Measurements from ENCODE around the gene LRRC52. TPM values are rescaled to one million over a fixed set of nuclear protein-coding genes. Genes with fewer than 3 reads are reported as not detected.

The LRRC52 gene
- total and polyA plus RNA-seq, 2 of the 13 experiments (the other 11 are each of a cell fraction or from before 2014, with no cell fraction given) = not detected

DNA sequence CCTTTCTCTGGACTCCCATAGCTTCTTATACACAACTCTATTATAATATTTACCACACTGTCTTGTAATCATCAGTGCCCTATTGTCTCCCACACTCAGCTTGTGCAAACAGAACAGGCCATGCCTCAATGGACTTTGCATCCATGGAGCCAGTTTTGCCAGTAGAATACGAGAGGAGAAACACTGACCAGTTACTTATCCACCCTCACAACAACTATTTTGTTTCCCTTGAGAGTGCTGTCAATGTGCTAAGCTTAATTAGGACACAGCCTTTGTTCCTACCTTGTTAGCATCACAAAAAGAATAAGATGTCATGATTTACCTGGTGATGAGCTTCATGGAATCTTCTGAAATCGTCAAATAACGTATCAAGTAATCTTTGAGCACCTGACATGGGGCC lies 18.1 kb upstream of the LRRC52 start (continued):
- TF ChIP-seq, protein P1, sequence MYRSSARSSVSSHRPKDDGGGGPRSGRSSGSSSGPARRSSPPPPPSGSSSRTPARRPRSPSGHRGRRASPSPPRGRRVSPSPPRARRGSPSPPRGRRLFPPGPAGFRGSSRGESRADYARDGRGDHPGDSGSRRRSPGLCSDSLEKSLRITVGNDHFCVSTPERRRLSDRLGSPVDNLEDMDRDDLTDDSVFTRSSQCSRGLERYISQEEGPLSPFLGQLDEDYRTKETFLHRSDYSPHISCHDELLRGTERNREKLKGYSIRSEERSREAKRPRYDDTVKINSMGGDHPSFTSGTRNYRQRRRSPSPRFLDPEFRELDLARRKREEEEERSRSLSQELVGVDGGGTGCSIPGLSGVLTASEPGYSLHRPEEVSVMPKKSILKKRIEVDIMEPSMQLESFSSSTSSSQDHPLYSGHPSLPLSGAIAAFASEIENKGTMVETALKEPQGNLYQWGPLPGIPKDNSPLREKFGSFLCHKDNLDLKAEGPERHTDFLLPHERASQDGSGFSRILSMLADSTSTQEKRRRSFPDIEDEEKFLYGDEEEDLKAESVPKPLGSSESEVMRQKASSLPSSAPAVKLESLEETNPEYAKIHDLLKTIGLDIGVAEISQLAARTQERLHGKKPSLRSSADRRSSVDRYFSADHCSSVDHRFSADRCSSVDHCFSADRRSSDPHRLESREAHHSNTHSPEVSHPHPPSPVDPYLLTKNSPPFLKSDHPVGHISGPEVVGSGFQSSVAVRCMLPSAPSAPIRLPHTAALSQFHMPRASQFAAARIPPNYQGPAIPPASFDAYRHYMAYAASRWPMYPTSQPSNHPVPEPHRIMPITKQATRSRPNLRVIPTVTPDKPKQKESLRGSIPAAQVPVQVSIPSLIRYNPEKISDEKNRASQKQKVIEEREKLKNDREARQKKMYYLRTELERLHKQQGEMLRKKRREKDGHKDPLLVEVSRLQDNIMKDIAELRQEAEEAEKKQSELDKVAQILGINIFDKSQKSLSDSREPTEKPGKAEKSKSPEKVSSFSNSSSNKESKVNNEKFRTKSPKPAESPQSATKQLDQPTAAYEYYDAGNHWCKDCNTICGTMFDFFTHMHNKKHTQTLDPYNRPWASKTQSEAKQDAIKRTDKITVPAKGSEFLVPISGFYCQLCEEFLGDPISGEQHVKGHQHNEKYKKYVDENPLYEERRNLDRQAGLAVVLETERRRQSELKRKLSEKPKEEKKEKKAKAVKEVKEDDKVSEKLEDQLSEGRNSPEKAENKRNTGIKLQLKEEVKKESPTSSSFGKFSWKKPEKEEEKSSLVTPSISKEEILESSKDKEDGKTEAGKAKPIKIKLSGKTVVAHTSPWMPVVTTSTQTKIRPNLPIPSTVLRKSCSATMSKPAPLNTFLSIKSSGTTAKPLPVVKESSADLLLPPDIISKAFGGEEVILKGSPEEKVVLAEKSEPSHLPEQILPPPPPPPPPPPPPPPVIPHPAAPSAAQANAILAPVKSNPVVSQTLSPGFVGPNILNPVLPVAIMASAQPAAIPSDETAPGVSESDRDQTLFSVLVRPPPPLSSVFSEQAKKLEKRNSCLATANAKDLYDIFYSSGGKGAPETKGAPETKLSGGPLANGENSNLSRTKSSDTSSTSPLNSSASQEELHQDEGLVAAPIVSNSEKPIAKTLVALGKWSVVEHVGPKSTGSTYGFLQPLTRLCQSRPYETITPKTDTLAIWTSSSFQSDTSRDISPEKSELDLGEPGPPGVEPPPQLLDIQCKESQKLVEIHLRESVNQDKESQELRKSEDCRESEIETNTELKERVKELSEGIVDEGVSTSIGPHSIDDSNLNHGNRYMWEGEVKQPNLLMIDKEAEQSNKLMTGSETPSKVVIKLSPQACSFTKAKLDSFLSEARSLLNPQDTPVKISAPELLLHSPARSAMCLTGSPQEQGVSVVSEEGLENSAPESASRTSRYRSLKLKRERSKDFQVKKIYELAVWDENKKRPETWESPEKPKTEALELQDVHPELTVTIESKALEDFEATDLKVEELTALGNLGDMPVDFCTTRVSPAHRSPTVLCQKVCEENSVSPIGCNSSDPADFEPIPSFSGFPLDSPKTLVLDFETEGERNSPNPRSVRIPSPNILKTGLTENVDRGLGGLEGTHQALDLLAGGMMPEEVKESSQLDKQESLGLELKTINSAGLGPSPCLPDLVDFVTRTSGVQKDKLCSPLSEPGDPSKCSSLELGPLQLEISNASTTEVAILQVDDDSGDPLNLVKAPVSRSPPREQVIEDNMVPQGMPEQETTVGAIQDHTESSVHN (CRISPR knock-in tag; IDR thresholded peaks at IDR 0.05) = no peak
- TF ChIP-seq ZNF784 (CRISPR knock-in tag; IDR thresholded peaks at IDR 0.05; ENCODE audit: borderline replicate concordance) (no peak), ZBTB1 (CRISPR knock-in tag; IDR thresholded peaks at IDR 0.05; ENCODE audit: borderline replicate concordance) (no peak), CBX5 (CRISPR knock-in tag; IDR thresholded peaks at IDR 0.05; ENCODE audit: borderline replicate concordance) (peak; percentile 59; the same call in 1 of the 2 replicates), PLRG1 (conservative IDR thresholded peaks at IDR 0.05) (no peak), ZSCAN25 (CRISPR knock-in tag; IDR thresholded peaks at IDR 0.05) (no peak), HDAC1 (CRISPR knock-in tag; IDR thresholded peaks at IDR 0.05) (0 out of 2 replicates have a peak, but pooled peaks have one; percentile 25), GATAD2A (CRISPR knock-in tag; IDR thresholded peaks at IDR 0.05) (peak; percentile 81), NCOR1 (IDR thresholded peaks at IDR 0.05; ENCODE audit: borderline replicate concordance, low read length) (peak; percentile 26; the same call in 1 of the 2 replicates), ZNF543 (CRISPR knock-in tag; IDR thresholded peaks at IDR 0.05) (no peak), SOX6 (IDR thresholded peaks at IDR 0.05) (no peak), SOX6 (CRISPR knock-in tag; IDR thresholded peaks at IDR 0.05) (peak; percentile 95), TRIM22 (IDR thresholded peaks at IDR 0.05) (no peak), KLF13 (CRISPR knock-in tag; IDR thresholded peaks at IDR 0.05) (no peak)
- TF ChIP-seq, protein P2, sequence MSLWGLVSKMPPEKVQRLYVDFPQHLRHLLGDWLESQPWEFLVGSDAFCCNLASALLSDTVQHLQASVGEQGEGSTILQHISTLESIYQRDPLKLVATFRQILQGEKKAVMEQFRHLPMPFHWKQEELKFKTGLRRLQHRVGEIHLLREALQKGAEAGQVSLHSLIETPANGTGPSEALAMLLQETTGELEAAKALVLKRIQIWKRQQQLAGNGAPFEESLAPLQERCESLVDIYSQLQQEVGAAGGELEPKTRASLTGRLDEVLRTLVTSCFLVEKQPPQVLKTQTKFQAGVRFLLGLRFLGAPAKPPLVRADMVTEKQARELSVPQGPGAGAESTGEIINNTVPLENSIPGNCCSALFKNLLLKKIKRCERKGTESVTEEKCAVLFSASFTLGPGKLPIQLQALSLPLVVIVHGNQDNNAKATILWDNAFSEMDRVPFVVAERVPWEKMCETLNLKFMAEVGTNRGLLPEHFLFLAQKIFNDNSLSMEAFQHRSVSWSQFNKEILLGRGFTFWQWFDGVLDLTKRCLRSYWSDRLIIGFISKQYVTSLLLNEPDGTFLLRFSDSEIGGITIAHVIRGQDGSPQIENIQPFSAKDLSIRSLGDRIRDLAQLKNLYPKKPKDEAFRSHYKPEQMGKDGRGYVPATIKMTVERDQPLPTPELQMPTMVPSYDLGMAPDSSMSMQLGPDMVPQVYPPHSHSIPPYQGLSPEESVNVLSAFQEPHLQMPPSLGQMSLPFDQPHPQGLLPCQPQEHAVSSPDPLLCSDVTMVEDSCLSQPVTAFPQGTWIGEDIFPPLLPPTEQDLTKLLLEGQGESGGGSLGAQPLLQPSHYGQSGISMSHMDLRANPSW (CRISPR knock-in tag; IDR thresholded peaks at IDR 0.05; ENCODE audit: borderline replicate concordance) = no peak
- TF ChIP-seq, protein P3, sequence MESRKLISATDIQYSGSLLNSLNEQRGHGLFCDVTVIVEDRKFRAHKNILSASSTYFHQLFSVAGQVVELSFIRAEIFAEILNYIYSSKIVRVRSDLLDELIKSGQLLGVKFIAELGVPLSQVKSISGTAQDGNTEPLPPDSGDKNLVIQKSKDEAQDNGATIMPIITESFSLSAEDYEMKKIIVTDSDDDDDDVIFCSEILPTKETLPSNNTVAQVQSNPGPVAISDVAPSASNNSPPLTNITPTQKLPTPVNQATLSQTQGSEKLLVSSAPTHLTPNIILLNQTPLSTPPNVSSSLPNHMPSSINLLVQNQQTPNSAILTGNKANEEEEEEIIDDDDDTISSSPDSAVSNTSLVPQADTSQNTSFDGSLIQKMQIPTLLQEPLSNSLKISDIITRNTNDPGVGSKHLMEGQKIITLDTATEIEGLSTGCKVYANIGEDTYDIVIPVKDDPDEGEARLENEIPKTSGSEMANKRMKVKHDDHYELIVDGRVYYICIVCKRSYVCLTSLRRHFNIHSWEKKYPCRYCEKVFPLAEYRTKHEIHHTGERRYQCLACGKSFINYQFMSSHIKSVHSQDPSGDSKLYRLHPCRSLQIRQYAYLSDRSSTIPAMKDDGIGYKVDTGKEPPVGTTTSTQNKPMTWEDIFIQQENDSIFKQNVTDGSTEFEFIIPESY (CRISPR knock-in tag; IDR thresholded peaks at IDR 0.05) = no peak

Measured in HepG2 (cell line).